Right kidney (tissue), 1 donor: ENCODE results near the gene SNORC.

ENCODE experiments used
- DNase-seq: peaks from one replicate; pipeline ENCODE4 v3.0.0-alpha.2; 2016

Gene SNORC

DNA sequence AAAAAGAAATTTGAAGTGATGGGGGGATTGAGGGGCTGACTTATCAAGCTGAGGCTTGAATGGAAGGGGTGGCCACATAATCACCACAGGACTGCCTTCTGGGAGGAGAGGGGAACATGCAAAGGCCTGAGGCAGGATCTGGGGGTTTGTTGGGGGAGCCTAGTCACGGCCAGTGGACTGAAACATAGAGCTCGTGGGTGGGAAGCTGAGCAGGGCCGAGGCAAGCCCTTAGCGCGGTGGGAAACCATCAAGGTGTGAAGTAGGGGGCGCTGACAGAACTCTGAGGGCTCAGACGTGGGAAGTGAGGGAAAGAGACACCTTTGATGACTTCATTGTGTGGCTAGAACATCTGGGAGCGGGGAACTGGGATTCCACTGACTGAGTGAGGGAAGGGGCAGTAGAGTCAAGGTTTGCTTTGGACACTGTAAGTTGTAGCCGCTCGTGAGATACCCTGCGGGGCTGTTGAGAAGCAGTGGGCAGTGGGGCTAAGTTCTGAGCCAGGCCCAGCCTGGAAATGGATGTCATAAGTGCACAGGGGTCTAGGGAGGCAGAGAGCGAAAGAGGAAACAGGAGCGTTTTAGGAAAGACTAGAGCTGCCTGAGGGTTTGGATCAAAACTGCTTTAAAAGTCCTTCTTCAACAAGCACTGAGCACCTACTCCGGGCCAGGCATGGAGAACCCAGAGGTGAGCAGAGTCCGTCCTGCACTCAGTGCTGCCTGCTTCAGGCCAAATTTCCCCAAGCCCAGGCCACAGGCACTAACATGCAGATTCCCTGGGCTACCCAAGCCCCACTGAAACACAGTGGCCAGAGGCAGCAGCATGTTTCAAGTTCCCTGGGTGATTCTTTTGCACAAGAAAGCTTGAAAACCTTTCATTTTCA lies 686 bp upstream of the SNORC start:
- no peak for DNase-seq

GRCh38 chr2:232870766-232871371 lies 805 bp downstream of the SNORC start:
- no peak for DNase-seq

GRCh38 chr2:232871418-232871834 lies 1.4 kb downstream of the SNORC start:
- no peak for DNase-seq

GRCh38 chr2:232871835-232872736 lies 2.0 kb downstream of the SNORC start:
- no peak for DNase-seq

- no peak for DNase-seq
Observed at GRCh38 chr2:232872826-232873225, 2.8 kb downstream of the SNORC start.

- DNase-seq: no peak
Observed at GRCh38 chr2:232873292-232873908, 3.3 kb downstream of the SNORC start.

- DNase-seq: no peak
Observed at GRCh38 chr2:232873909-232874641, 4.0 kb downstream of the SNORC start.

GRCh38 chr2:232874677-232875223 lies 4.7 kb downstream of the SNORC start:
- no peak for DNase-seq

- peak; percentile 55 for DNase-seq
Observed at GRCh38 chr2:232875256-232876121, 5.4 kb downstream of the SNORC start.

DNA sequence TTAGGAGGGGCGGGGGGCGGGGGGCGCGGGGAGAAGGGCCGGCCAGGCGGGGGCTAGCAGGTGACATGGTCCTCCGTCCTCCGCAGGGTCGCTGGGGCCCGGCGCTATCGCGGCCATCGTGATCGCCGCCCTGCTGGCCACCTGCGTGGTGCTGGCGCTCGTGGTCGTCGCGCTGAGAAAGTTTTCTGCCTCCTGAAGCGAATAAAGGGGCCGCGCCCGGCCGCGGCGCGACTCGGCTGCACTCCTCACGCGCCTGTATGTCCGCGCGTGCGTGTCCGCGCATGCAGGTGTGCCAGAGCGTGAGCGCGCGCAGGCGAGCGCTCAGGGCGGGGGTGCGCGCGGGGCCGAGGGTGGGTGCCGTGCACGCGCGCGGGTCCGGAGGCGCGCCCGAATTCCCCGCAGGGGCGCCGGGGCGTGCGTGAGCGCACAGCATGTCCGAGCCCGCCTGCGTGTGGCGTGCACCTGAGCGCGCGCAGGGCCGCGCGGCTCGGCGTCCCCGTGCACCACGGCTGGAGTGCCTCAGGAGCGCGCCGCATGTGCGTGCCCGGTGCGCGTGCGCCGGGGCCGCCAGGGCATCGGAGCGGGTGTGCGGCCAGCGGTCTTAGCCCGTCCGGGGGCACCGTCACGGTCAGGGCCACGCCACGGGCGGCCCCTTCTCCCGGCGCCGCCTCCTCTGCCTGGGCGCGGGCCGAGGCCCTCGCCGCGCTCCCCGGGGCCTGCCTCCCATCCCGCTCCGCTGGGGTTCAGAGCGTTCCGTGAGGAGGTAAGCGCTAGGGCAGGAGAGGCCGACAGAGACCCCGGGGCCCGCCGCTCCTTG lies 6.3 kb downstream of the SNORC start:
- peak; percentile 72 for DNase-seq

- DNase-seq: no peak
Observed at GRCh38 chr2:232876978-232877441, 6.9 kb downstream of the SNORC start.

DNA sequence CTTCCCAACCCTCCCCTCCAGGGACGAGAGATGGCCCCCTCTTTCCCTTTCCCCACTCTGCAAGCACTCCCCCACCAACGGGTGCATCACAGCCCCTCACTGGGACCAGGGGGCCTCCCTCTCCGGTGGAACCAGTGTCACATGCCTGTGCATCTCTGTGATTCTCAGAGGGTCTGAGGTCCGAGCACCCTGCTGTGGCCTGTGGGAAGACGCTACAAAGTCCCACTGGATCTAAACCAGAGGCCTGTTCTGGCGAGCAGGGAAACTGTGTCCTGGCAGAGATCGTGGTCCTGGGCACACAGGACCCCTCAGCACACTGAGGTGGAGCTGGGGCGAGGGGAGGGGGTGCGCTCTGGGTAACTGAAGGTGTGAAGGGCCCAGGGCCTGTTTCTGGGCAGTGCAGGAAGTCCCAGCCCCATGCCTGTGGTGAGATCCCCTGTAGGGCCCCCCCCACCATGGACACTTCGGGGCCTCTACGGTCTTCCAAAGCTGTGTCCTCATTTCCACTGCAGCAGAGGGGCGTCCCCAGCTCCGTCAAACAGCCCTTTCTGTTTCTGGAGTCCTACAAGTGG lies 8.0 kb downstream of the SNORC start:
- no peak for DNase-seq

DNA sequence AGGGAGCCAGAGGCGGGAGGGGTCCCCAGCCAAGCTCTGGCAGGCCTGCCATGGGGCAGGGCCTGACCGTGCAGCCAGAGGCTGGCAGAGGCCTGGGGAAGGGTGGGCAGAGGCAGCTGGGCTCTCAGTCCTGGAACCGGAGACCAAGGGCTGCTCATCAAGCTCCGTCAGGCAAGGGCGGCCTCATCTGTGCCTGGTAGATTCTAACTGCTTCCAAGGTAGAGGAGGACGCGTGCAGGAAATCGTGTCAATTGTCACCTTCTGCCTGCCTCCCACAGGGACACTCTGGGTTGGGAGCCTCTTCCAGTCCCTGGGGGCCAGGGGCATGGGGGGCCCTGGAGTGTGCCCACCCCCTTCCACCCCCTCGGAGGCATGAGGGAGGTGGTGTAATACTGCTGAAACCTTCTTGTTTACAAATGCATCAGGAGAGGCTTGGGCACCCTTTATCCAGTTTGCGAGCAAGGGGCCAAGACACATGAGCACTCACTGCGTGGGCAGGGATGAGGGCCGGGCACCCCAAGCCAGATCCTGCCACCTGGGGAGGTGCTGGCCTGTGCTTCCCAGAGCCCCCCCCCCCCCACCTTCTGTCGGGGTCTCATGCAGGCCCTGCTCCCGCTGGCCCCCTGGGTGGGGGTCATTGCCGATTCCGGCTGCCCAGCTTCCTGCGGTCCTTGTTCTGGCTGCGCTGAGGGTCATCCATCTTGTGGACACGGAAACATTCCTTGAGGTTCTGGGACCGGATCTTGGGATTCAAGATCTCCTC lies 9.0 kb downstream of the SNORC start:
- DNase-seq: no peak

DNA sequence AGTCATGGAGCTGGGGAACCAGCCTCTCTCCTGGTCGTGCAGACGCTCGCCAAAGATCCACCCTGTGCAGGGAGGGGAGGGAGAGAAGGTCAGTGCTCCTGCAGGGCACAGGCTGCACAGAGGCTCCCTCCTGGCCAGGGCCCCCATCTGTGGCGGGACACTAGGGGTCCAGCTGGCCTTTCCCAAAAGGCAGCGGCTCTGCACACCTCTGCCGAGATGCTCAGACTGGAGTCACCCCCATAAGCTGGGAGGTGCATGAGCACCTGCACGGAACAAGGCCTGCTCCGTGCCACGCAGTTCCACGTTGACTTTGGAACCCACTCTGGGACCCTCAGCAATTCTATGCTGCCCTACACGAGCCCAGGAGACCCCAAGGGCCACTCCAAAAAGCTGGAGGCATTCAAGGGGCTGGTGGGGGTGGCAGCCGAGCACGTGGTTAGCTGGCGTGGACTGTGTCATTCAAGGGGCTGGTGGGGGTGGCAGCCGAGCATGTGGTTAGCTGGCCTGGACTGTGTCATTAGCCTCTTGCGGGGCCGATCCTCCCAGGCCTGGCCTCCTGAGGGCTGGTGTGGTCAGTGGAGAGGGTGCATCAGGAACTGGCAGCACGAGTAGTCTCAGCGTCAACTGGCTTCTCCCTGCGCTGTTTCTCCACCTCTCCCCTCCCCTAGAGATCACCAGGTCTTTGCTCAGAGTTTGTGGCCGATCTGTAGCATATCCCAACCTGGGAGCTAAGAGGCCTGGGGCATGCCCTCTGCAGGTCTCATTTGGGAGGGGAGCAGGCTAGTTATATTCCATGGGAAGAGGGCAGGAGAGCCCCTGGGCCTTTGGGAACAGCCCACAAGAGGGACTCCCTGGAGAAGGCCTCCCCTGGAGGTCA lies 9.8 kb downstream of the SNORC start:
- no peak for DNase-seq

GRCh38 chr2:232880764-232881351 lies 10.8 kb downstream of the SNORC start:
- DNase-seq: no peak

GRCh38 chr2:232882085-232882484 lies 12.0 kb downstream of the SNORC start:
- no peak for DNase-seq
